SU-DHL-6 (cell line): ENCODE measurements around the gene MRPS14.

Source experiments
- CTCF ChIP-seq: fragments of 200-600 bp; sonication (generic); IDR thresholded peaks from one replicate; pipeline ENCODE4 v1.5.1; 2017; ENCODE audit warnings: antibody characterized with exemption, mild to moderate bottlenecking, low read length, moderate library complexity; ENCODE audit not compliant: insufficient read depth, poor library complexity, severe bottlenecking
- EZH2phosphoT487 ChIP-seq: fragments of 200-600 bp; sonication (generic), shearing (Covaris generic); conservative IDR thresholded peaks from 2 replicates; pipeline ENCODE4 v1.6.1; 2018; ENCODE audit warnings: mild to moderate bottlenecking, antibody characterized with exemption, low read length, moderate library complexity, mixed read lengths

DNA sequence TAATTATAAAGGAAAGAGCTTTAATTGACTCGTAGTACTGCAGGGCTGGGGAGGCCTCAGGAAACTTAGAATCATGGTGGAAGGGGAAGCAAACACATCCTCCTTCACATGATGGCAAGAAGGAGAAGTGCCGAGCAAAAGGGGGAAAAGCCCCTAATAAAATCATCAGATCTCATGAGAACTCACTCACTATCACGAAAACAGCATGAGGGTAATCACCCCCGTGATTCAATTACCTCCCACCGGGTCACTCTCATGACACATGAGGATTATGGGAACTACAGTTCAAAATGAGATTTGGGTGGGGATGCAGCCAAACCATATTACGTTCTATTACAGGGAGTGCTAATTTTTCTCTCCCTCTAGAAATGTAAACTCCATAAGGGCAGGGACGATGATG is 14.2 kb upstream of the MRPS14 start:
- TF ChIP-seq CTCF (no peak), EZH2phosphoT487 (no peak)
